D721Med (cell line): ENCODE results near the gene MEF2C.
"Not testable (repeated sequence)": the region's sequence is repeated elsewhere in the genome, so short reads cannot be mapped to it uniquely, and the experiment has no call there.

ENCODE experiments used
- DNase-seq: peaks from one replicate; pipeline ENCODE4 v3.0.0; 2011; ENCODE audit warnings: low spot score; ENCODE audit not compliant: insufficient read length
- FAIRE-seq: peaks from 2 replicates; lab custom pipeline; 2011; peaks lifted over from hg19 to GRCh38; lab: Jason Lieb, UNC
- TF ChIP-seq, protein P1 (sequence below): IDR thresholded peaks from 2 replicates; pipeline ENCODE4 v1.5.1; 2012; ENCODE audit warnings: mild to moderate bottlenecking, control low read depth; ENCODE audit not compliant: insufficient read depth; ENCODE audit errors: missing control alignments

Gene MEF2C

GRCh38 chr5:88923623-88924329 is 40.8 kb upstream of the MEF2C start:
- TF ChIP-seq, protein P1, sequence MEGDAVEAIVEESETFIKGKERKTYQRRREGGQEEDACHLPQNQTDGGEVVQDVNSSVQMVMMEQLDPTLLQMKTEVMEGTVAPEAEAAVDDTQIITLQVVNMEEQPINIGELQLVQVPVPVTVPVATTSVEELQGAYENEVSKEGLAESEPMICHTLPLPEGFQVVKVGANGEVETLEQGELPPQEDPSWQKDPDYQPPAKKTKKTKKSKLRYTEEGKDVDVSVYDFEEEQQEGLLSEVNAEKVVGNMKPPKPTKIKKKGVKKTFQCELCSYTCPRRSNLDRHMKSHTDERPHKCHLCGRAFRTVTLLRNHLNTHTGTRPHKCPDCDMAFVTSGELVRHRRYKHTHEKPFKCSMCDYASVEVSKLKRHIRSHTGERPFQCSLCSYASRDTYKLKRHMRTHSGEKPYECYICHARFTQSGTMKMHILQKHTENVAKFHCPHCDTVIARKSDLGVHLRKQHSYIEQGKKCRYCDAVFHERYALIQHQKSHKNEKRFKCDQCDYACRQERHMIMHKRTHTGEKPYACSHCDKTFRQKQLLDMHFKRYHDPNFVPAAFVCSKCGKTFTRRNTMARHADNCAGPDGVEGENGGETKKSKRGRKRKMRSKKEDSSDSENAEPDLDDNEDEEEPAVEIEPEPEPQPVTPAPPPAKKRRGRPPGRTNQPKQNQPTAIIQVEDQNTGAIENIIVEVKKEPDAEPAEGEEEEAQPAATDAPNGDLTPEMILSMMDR, result no peak
- FAIRE-seq, result no peak
- DNase-seq, result no peak

DNA sequence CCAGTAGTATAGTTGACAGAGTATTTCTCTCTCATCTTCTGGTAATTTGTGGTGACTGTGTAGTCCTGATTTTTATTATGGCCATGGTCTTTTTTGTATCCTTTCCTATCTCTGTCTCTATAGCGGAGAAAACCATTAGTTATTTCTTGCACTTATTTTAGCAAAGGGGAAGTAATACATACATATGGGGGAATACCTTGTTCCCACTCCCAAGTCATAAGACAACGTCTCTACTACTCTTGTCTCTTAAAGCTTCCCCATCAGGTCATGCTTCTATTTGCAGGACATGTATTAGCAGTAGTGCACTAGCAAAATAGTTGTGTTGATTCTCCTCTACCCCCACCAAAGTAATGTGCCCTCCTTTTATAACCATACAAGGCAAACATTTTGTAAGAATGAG is 29.8 kb upstream of the MEF2C start:
- DNase-seq, result not testable (repeated sequence)
- peak; percentile 69 for FAIRE-seq

DNA sequence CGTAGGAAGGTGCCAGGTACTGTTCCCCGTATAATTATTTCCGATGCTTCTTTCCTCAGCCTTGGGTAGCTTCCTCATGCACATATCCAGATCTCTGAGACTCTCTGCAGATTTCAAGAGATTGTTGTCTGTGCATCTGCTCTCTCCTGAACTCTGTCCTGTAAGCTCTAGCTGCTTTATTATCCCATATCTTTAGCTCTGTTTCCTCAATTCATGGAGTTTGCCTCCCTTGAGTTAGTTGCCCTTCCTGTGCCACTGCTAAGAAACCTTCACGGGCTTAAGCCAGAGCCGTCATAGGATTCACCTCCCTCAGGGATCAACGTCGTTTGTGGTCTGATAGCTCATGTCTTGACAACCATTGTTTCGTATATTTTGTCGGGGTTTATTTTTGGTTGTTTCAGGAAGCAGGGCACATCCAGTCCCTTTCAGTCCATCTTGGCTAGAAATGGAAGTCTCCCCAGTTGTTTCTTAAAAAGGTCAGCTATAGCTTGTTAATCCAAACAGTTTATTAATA is 28.1 kb upstream of the MEF2C start:
- DNase-seq, FAIRE-seq: not testable (repeated sequence)

GRCh38 chr5:88904478-88904877 is 21.5 kb upstream of the MEF2C start:
- FAIRE-seq, result peak; percentile 77
- DNase-seq, result not testable (repeated sequence)

- not testable (repeated sequence) for FAIRE-seq, DNase-seq
Observed at GRCh38 chr5:88903966-88904365, 21.0 kb upstream of the MEF2C start.

DNA sequence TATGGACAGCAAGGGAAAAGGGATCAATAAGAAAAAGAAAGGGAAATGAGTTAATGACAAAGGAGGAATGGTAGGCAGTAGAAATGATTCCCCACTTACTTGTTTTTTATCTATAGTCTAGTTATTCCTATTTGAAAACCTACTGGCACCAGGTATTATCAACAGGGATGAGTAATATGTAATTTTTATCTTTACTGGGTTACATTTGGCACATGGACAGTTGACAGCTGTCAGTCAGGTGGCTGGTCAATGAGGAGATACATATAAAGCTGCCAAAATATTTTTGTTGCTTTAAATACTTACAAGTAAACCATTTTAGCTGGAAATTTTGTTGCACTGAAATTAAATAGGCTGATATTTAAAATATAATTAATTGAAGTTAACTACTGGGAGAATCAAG is 18.1 kb upstream of the MEF2C start:
- FAIRE-seq, DNase-seq: not testable (repeated sequence)

- FAIRE-seq (no peak), DNase-seq (no peak)
- TF ChIP-seq, protein P1, result no peak
Observed at GRCh38 chr5:88899096-88899737, 16.2 kb upstream of the MEF2C start.

GRCh38 chr5:88897748-88898147 is 14.8 kb upstream of the MEF2C start:
- DNase-seq, result no peak
- TF ChIP-seq, protein P1, result no peak
- no peak for FAIRE-seq

DNA sequence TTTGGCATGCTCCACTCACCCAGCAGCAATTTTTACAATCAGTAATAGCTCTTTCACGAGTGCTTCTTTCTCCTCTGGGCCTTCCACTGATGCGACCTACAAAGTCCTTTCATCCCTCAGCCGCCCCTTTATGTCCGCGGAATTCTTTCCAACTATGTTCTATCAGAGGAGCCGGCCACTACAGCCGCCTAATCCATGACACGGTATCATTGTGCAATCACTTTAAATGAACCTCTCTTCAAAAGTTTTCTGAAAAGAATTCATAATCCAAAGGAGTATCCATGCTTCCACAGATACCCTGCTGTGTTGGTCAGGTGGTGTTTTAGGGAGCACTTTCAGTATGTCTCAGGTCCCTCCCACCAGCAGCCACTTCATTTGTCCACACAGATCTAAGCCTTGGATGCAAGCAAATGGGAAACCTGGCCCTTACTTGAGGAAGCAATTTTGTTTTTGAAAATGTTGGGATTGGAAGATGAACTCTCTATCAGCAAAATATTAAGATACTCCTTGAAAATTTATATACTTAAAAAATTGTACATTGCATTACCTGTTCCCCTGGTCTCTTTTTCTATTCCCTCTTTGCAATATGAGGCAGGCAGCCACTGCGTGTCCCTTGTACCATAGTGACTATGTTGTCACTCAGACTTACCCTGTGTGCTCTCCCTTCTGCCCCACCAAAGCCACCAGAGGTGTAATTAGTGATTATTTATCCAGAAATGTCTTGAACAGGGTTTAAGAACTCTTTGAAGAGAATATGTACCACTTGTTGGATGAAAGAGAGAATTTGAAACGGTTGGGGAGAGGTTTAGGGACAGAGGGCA is 12.9 kb upstream of the MEF2C start:
- FAIRE-seq (no peak), DNase-seq (no peak)
- TF ChIP-seq, protein P1, result no peak
